Adrenal gland (tissue), 5 donors: ENCODE data around the gene CYP24A1.
"Not testable (repeated sequence)": the region's sequence is repeated elsewhere in the genome, so short reads cannot be mapped to it uniquely, and the experiment has no call there.

Source experiments
- POLR2A ChIP-seq, 2 donors: fragments of 450-650 bp; IDR thresholded peaks; one replicate each; pipeline ENCODE4 v1.6.1; 2017; ENCODE audit warnings: antibody characterized with exemption in 2 of 2, mild to moderate bottlenecking in 2 of 2, moderate library complexity in 1 of 2
- TF ChIP-seq, protein P1 (sequence below), 6 experiments: fragments of 450-650 bp in 4 of 6; fragments of 200-600 bp in 2 of 6; sonication (generic) in 1 of 6; IDR thresholded peaks; 1 replicate in 5 of 6; 2 replicates in 1 of 6; pipeline versions ENCODE4 v1.5.1 to v1.8.0; 2016 to 2021; ENCODE audit warnings: antibody characterized with exemption in 6 of 6, mild to moderate bottlenecking in 2 of 6, moderate library complexity in 1 of 6
- donor health status: DM: no; HTN: no; CAD: no.

DNA sequence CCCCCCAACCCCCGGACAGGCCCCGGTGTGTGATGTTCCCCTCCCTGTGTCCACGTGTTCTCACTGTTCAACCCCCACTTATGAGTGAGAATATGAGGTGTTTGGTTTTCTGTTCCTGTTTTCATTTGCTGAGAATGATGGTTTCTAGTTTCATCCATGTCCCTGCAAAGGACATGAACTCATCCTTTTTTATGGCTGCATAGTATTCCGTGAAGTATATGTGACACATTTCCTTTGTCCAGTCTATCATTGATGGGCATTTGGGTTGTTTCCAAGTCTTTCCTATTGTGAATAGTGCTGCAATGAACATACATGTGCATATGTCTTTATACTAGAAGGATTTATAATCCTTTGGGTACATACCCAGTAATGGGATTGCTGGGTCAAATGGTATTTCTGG lies 42.7 kb downstream of the CYP24A1 start:
- TF ChIP-seq, protein P1, sequence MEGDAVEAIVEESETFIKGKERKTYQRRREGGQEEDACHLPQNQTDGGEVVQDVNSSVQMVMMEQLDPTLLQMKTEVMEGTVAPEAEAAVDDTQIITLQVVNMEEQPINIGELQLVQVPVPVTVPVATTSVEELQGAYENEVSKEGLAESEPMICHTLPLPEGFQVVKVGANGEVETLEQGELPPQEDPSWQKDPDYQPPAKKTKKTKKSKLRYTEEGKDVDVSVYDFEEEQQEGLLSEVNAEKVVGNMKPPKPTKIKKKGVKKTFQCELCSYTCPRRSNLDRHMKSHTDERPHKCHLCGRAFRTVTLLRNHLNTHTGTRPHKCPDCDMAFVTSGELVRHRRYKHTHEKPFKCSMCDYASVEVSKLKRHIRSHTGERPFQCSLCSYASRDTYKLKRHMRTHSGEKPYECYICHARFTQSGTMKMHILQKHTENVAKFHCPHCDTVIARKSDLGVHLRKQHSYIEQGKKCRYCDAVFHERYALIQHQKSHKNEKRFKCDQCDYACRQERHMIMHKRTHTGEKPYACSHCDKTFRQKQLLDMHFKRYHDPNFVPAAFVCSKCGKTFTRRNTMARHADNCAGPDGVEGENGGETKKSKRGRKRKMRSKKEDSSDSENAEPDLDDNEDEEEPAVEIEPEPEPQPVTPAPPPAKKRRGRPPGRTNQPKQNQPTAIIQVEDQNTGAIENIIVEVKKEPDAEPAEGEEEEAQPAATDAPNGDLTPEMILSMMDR (IDR thresholded peaks at IDR 0.05), result not testable (repeated sequence)
- TF ChIP-seq POLR2A (IDR thresholded peaks at IDR 0.05), result not testable (repeated sequence)
